Activated CD8-positive, alpha-beta memory T cell treated with anti-CD3 and anti-CD28 coated beads, Interleukin-2, amount 50 U/mL, for 4 hours (primary cell): ENCODE measurements around the gene CLDN16.

Experiments used
- DNase-seq: peaks from one replicate; pipeline ENCODE4 v3.0.0-alpha.2; 2020

CLDN16 gene

GRCh38 chr3:190444006-190444405, 56.0 kb downstream of the CLDN16 start:
- DNase-seq = no peak

- no peak for DNase-seq
Measured at GRCh38 chr3:190444576-190445145, 56.7 kb downstream of the CLDN16 start.

GRCh38 chr3:190446573-190447279, 58.8 kb downstream of the CLDN16 start:
- DNase-seq = no peak

- DNase-seq = no peak
Measured at GRCh38 chr3:190448256-190448655, 60.3 kb downstream of the CLDN16 start.

- no peak for DNase-seq
Measured at GRCh38 chr3:190449801-190450200, 61.8 kb downstream of the CLDN16 start, which contains the start of gene TMEM207. Gene TMEM207 (minus strand): TSS chr3:190449901. CDS start chr3:190449809, 92 bp downstream.

- DNase-seq = no peak
Measured at GRCh38 chr3:190455828-190456227, 67.9 kb downstream of the CLDN16 start.

- no peak for DNase-seq
Measured at GRCh38 chr3:190456770-190457169, 68.8 kb downstream of the CLDN16 start.

- no peak for DNase-seq
Measured at GRCh38 chr3:190458040-190458439, 70.1 kb downstream of the CLDN16 start.
